ENCODE data around the gene SH3PXD2A.

SH3PXD2A gene

GRCh38 chr10:103877861-103878260 lies 22.5 kb upstream of the SH3PXD2A start:
- DNase-seq (ENCODE audit: low read depth), result no peak

DNA sequence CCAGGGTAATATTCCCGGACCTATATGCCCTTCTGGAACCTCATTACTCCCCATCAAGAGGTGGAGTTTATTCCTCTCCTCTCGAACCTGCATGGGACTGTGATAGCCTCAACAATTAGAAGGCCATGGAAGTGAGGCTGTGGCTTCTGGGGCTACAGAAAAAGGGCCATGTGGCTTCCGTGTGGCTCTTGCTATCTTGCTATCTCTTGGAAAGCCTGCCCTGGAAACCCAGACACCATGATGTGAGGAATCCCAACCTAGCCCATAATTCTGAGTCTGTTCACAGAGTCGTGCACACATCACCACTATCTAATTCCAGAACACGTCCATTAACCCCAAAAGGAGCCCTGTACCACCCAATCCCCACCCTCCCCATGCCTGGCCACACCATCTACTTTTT lies 20.8 kb upstream of the SH3PXD2A start:
- DNase-seq (ENCODE audit: low read depth), result no peak

GRCh38 chr10:103874730-103875129 lies 19.4 kb upstream of the SH3PXD2A start:
- no peak for DNase-seq (ENCODE audit: low read depth)

GRCh38 chr10:103872137-103872931 lies 17.0 kb upstream of the SH3PXD2A start:
- no peak for DNase-seq (ENCODE audit: low read depth)

- DNase-seq (ENCODE audit: low read depth), result no peak
Observed at GRCh38 chr10:103871006-103871405, 15.6 kb upstream of the SH3PXD2A start.

- no peak for DNase-seq (ENCODE audit: low read depth)
Observed at GRCh38 chr10:103870516-103870915, 15.1 kb upstream of the SH3PXD2A start.

DNA sequence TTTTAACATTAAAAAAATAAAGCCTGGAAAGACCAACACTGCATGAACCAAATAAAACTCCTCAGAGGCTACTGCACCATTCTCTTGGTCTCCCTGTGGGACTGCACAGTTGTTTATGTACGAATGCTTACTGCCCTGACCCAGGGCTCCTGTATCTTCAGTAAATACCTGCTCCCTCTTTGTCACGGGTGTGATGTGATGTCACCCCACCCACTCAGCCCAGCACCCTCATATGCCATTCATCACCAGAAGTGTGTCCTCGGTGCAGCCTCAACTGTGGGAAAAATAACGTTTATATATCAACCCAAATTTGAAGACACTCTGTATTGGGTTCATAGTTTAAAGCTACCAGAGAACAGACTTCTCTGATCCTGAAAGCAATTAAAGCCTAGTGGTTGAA lies 14.0 kb upstream of the SH3PXD2A start:
- DNase-seq (ENCODE audit: low read depth), result no peak

- DNase-seq (ENCODE audit: low read depth), result no peak
Observed at GRCh38 chr10:103868200-103868599, 12.8 kb upstream of the SH3PXD2A start.

- no peak for DNase-seq (ENCODE audit: low read depth)
Observed at GRCh38 chr10:103861505-103861904, 6.1 kb upstream of the SH3PXD2A start.

GRCh38 chr10:103859161-103860086 lies 4.0 kb upstream of the SH3PXD2A start:
- DNase-seq (ENCODE audit: low read depth), result no peak

DNA sequence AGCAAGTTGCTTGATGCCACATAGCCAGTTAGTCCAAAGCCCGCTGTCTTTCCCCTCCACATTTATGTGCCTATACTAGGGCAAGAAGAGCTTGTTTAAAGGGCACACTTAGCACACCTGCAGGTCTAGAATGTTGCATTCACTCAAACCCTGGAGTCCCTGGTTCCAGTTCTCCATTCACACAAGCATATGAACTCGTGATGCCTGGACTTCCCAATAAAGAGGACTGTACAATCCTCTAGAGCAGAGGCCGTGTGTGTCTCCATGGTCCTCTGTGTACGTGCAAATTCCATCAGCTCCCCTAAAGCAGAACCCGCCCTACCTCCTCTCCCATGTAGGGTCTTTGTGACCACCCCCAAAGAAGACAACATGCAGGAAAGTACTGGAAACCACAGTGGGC lies 3.0 kb upstream of the SH3PXD2A start:
- no peak for DNase-seq (ENCODE audit: low read depth)

DNA sequence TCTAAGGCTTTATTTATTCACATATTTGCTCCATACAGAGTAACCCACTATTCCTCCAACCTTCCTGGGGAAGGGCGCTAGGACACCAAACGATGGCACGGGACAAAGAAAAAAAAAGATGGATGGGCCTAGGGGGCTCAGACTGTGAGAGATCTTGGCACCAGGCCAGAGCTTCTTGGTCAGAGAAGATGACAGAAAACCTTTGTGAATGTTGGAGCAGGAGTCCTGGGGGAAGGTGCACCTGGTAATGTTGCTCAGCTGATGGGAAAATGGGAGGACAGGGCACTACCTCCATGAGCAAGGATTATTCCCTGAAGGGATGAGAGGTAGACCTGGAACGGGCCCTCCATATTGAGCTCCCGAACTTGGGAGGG lies 1.4 kb upstream of the SH3PXD2A start:
- no peak for DNase-seq (ENCODE audit: low read depth)

- DNase-seq (ENCODE audit: low read depth), result no peak
Observed at GRCh38 chr10:103855852-103856796, 748 bp upstream of the SH3PXD2A start.

- DNase-seq (ENCODE audit: low read depth), result no peak
Observed at GRCh38 chr10:103854686-103855391, 537 bp downstream of the SH3PXD2A start.

GRCh38 chr10:103854265-103854685 lies 1.1 kb downstream of the SH3PXD2A start:
- DNase-seq (ENCODE audit: low read depth), result no peak

- no peak for DNase-seq (ENCODE audit: low read depth)
Observed at GRCh38 chr10:103853428-103854264, 1.7 kb downstream of the SH3PXD2A start.

GRCh38 chr10:103852856-103853255 lies 2.5 kb downstream of the SH3PXD2A start:
- no peak for DNase-seq (ENCODE audit: low read depth)

- no peak for DNase-seq (ENCODE audit: low read depth)
Observed at GRCh38 chr10:103852189-103852711, 3.1 kb downstream of the SH3PXD2A start.

DNA sequence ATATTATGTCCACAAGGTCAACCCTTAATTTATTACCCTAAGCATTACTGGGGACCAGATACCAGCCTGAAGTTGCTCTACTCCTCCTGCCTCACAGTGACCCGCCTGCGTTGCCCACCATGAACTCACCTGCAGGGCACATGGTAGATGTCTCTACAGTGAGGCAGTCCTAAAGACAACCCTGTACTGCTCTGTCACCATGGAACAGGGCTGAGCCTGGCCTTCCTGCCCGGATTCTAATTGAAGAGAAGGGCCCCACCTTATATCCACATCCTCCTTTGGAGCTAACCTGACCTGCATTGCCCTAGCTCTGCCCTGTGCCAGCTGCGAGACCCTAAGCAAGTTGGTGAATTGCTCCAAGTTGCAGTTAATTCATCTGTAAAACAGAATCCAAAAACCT lies 4.1 kb downstream of the SH3PXD2A start:
- DNase-seq (ENCODE audit: low read depth), result no peak

DNA sequence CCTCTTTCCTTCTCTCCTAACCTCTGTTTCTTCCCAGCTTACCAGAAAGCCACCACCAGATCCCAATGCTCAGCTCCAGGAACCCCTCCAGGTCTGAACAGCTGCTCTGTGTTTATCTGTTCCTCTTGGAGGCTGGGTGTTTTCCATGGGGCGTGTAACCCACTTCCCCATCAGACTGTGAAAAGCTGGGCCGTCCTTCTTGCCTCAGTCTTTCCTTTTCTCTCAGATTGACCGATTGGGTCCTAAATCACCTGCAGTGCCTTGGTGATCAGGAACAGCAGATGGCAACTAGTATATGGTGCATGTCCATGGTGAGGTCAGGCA lies 4.8 kb downstream of the SH3PXD2A start:
- no peak for DNase-seq (ENCODE audit: low read depth)
